SK-N-SH (cell line): ENCODE results near the gene FAM174B. TPM values are rescaled to one million over a fixed set of nuclear protein-coding genes. Genes with fewer than 3 reads are reported as not detected.

Source experiments
- CTCF ChIA-PET: fragments of 300-600, 350-600 bp; formaldehyde crosslinking; extraction: SDS; loops from one replicate; lab custom pipeline; 2021; lab: Yijun Ruan, JAX
- POLR2A ChIA-PET: fragments of 350-600 bp; sonication (Branson Sonifier 250); formaldehyde crosslinking; extraction: SDS; loops from one replicate; lab custom pipeline; 2020; ENCODE audit warnings: antibody characterized with exemption, inconsistent platforms; lab: Yijun Ruan, JAX
- DNase-seq: peaks from one replicate; pipeline ENCODE4 v3.0.0; 2012
- H2AFZ ChIP-seq: fragments of 200-600 bp; sonication (generic); 2 replicates; pipeline ENCODE4 v1.8.1; 2016; ENCODE audit warnings: antibody characterized with exemption, mild to moderate bottlenecking, low read depth
- H3F3A ChIP-seq: fragments of 200-600 bp; sonication (generic); replicated peaks from 2 replicates; pipeline ENCODE3; 2016; ENCODE audit warnings: antibody characterized with exemption, mild to moderate bottlenecking; ENCODE audit not compliant: insufficient read depth
- H3K27ac ChIP-seq, 2 experiments: fragments of 200-500 bp in 1 of 2; fragments of 200-600 bp in 1 of 2; sonication (Bioruptor generic) in 1 of 2; sonication (generic), shearing (Covaris generic) in 1 of 2; 2 replicates each; pipeline versions ENCODE4 v1.5.1 to v1.6.1; 2014 to 2016; ENCODE audit warnings: low read depth in 2 of 2, inconsistent platforms in 1 of 2, low read length in 1 of 2, mild to moderate bottlenecking in 1 of 2, mixed read lengths in 1 of 2
- H3K27me3 ChIP-seq: fragments of 200-600 bp; sonication (generic), shearing (Covaris generic); 2 replicates; pipeline ENCODE4 v1.6.1; 2016; ENCODE audit warnings: mixed run types; ENCODE audit not compliant: insufficient read depth
- H3K36me3 ChIP-seq, 2 experiments: fragments of 200-500 bp in 1 of 2; fragments of 200-600 bp in 1 of 2; sonication (Bioruptor generic) in 1 of 2; sonication (generic) in 1 of 2; replicated peaks in 1 of 2; 2 replicates each; pipeline versions ENCODE3 to v1.5.1; 2014 to 2016; ENCODE audit warnings: low read length in 1 of 2, mild to moderate bottlenecking in 1 of 2; ENCODE audit not compliant: insufficient read depth in 2 of 2, control insufficient read depth in 1 of 2
- H3K4me1 ChIP-seq, 2 experiments: fragments of 200-500 bp in 1 of 2; fragments of 200-600 bp in 1 of 2; sonication (Bioruptor generic) in 1 of 2; sonication (generic), shearing (Covaris generic) in 1 of 2; 2 replicates each; pipeline versions ENCODE4 v1.5.1 to v1.6.1; 2014 to 2016; ENCODE audit warnings: low read depth in 1 of 2, low read length in 1 of 2, mixed run types in 1 of 2; ENCODE audit not compliant: insufficient read depth in 2 of 2, control insufficient read depth in 1 of 2
- H3K4me2 ChIP-seq: fragments of 200-600 bp; sonication (generic), shearing (Covaris generic); 2 replicates; pipeline ENCODE4 v1.6.1; 2017; ENCODE audit warnings: mixed run types
- H3K4me3 ChIP-seq, 2 experiments: fragments of 200-500 bp in 1 of 2; fragments of 200-600 bp in 1 of 2; sonication (Bioruptor generic) in 1 of 2; sonication (generic), shearing (Covaris generic) in 1 of 2; 2 replicates each; pipeline versions ENCODE4 v1.5.1 to v1.8.1; 2014 to 2016; ENCODE audit warnings: low read depth in 2 of 2, inconsistent platforms in 1 of 2, low read length in 1 of 2, mild to moderate bottlenecking in 1 of 2, mixed read lengths in 1 of 2, moderate library complexity in 1 of 2
- H3K79me2 ChIP-seq: fragments of 200-600 bp; sonication (generic); 2 replicates; pipeline ENCODE4 v1.8.1; 2017; ENCODE audit warnings: mild to moderate bottlenecking; ENCODE audit not compliant: insufficient read depth
- H3K9ac ChIP-seq: fragments of 200-600 bp; sonication (generic); 2 replicates; pipeline ENCODE4 v1.6.1; 2017; ENCODE audit warnings: mixed run types
- H3K9me2 ChIP-seq: fragments of 200-600 bp; sonication (generic); 2 replicates; pipeline ENCODE4 v1.6.1; 2017; ENCODE audit warnings: mixed run types
- H3K9me3 ChIP-seq: fragments of 200-600 bp; sonication (generic); 2 replicates; pipeline ENCODE4 v1.6.1; 2017; ENCODE audit warnings: mixed run types, mild to moderate bottlenecking, moderate library complexity
- H4K20me1 ChIP-seq: fragments of 200-600 bp; sonication (generic); 2 replicates; pipeline ENCODE4 v1.6.1; 2017; ENCODE audit warnings: mild to moderate bottlenecking, mixed run types; ENCODE audit not compliant: insufficient read depth
- CHD2 ChIP-seq: fragments of 150-350 bp; IDR thresholded peaks from 2 replicates; pipeline ENCODE4 v1.6.1; 2018; ENCODE audit warnings: low read length; ENCODE audit not compliant: partially characterized antibody
- EP300 ChIP-seq, 2 experiments: IDR thresholded peaks; 2 replicates each; pipeline versions ENCODE4 v1.4.0 to v1.6.1; 2012; ENCODE audit warnings: borderline replicate concordance in 1 of 2, low read depth in 1 of 2, low read length in 1 of 2
- FOSL2 ChIP-seq: IDR thresholded peaks from 2 replicates; pipeline ENCODE4 v1.4.0; 2012; ENCODE audit warnings: low read depth, mild to moderate bottlenecking, moderate library complexity, borderline replicate concordance
- FOXJ3 ChIP-seq: sonication (generic); formaldehyde crosslinking; IDR thresholded peaks from 2 replicates; pipeline ENCODE4 v1.5.1; 2020; ENCODE audit warnings: mild to moderate bottlenecking, missing genetic modification reagents
- FOXM1 ChIP-seq: IDR thresholded peaks from 2 replicates; pipeline ENCODE4 v1.4.0; 2012; ENCODE audit warnings: low read depth, mild to moderate bottlenecking
- GABPA ChIP-seq: IDR thresholded peaks from 2 replicates; pipeline ENCODE4 v1.4.0; 2012; ENCODE audit warnings: low read depth, mild to moderate bottlenecking
- JUND ChIP-seq: IDR thresholded peaks from 2 replicates; pipeline ENCODE4 v1.4.0; 2012
- MAX ChIP-seq: IDR thresholded peaks from 2 replicates; pipeline ENCODE4 v1.4.0; 2012; ENCODE audit warnings: low read depth
- MEF2A ChIP-seq: IDR thresholded peaks from 2 replicates; pipeline ENCODE4 v1.4.0; 2012; ENCODE audit warnings: low read depth, borderline replicate concordance
- NFIC ChIP-seq: IDR thresholded peaks from 2 replicates; pipeline ENCODE4 v1.4.0; 2012; ENCODE audit warnings: borderline replicate concordance
- NRF1 ChIP-seq: IDR thresholded peaks from 2 replicates; pipeline ENCODE4 v1.6.1; 2012; ENCODE audit warnings: low read depth, mild to moderate bottlenecking, low read length
- POLR2AphosphoS5 ChIP-seq: IDR thresholded peaks from 2 replicates; pipeline ENCODE4 v1.6.1; 2012; ENCODE audit warnings: low read depth, low read length
- RAD21 ChIP-seq: IDR thresholded peaks from 2 replicates; pipeline ENCODE4 v1.6.1; 2012; ENCODE audit warnings: mild to moderate bottlenecking, low read length
- RCOR1 ChIP-seq: fragments of 150-350 bp; IDR thresholded peaks from 2 replicates; pipeline ENCODE4 v1.6.1; 2017; ENCODE audit warnings: antibody characterized with exemption, low read length
- RFX5 ChIP-seq: IDR thresholded peaks from 2 replicates; pipeline ENCODE4 v1.6.1; 2012; ENCODE audit warnings: mild to moderate bottlenecking, improper control_type of control experiment, low read length
- RXRA ChIP-seq: IDR thresholded peaks from 2 replicates; pipeline ENCODE4 v1.4.0; 2012; ENCODE audit warnings: low read depth, mild to moderate bottlenecking, borderline replicate concordance
- SIN3A ChIP-seq: IDR thresholded peaks from 2 replicates; pipeline ENCODE4 v1.6.1; 2012; ENCODE audit warnings: low read depth, mild to moderate bottlenecking, low read length, moderate library complexity, borderline replicate concordance
- TAF1 ChIP-seq: IDR thresholded peaks from 2 replicates; pipeline ENCODE4 v1.6.1; 2012; ENCODE audit warnings: low read depth, mild to moderate bottlenecking, low read length, moderate library complexity, borderline replicate concordance
- TCF12 ChIP-seq: IDR thresholded peaks from 2 replicates; pipeline ENCODE4 v1.4.0; 2012
- TEAD4 ChIP-seq: IDR thresholded peaks from 2 replicates; pipeline ENCODE4 v1.4.0; 2012; ENCODE audit warnings: mild to moderate bottlenecking, borderline replicate concordance; ENCODE audit not compliant: insufficient read depth
- WGBS: methylation state at CpG from one replicate; pipeline ENCODE4 v1.1.6; 2017; ENCODE audit warnings: low lambda C conversion rate; 5-methylcytosine and 5-hydroxymethylcytosine counted together
- polyA plus RNA-seq, 3 experiments: library from polyadenylated mRNA; depleted of rRNA; stranded (reverse); fragments of >200 nt; gene quantifications; 2 replicates each; pipeline ENCODE4 v1.2.3, GENCODE V29; 2012
- TF ChIP-seq, protein P1 (sequence below): fragments of 150-350 bp; IDR thresholded peaks from 2 replicates; pipeline ENCODE4 v1.6.1; 2016; ENCODE audit warnings: mild to moderate bottlenecking, low read depth, low read length
- TF ChIP-seq, protein P2 (sequence below): fragments of 150-350 bp; IDR thresholded peaks from 2 replicates; pipeline ENCODE4 v1.6.1; 2017; ENCODE audit warnings: antibody characterized with exemption, low read length, low read depth, borderline replicate concordance

Gene FAM174B
- polyA plus RNA-seq, 1 of the 3 experiments (the other 2 are of a cell fraction) = 0.30 TPM

- H2AFZ ChIP-seq = no peak overlapping the region
- no peaks in the 10 kb centered on the region for H3K9me3 ChIP-seq
- H4K20me1 ChIP-seq = no peaks in the 10 kb centered on the region
- no peaks in the 10 kb centered on the region for H3K79me2 ChIP-seq
- ChIA-PET CTCF (interaction anchor here (0.6 to 1.8 kb wide), 8 partner anchors 9 to 676 kb away, joined by 3 to 5 read pairs (median 3); no protein-coding TSS in a partner anchor), POLR2A (no interaction called here)
- H3K4me2 ChIP-seq = no peak overlapping the region
- DNase-seq = no peak
- H3K4me3 ChIP-seq = no peak overlapping the region
- H3K9me2 ChIP-seq = no peaks in the 10 kb centered on the region
- no peak for TF ChIP-seq CHD2
- TF ChIP-seq MEF2A = no peak
- TF ChIP-seq, protein P1, sequence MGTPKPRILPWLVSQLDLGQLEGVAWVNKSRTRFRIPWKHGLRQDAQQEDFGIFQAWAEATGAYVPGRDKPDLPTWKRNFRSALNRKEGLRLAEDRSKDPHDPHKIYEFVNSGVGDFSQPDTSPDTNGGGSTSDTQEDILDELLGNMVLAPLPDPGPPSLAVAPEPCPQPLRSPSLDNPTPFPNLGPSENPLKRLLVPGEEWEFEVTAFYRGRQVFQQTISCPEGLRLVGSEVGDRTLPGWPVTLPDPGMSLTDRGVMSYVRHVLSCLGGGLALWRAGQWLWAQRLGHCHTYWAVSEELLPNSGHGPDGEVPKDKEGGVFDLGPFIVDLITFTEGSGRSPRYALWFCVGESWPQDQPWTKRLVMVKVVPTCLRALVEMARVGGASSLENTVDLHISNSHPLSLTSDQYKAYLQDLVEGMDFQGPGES = no peak
- no peak for TF ChIP-seq RAD21
- TF ChIP-seq SIN3A = no peak
- no peak for TF ChIP-seq RFX5
- TF ChIP-seq FOSL2 = no peak
- no peaks in the 10 kb centered on the region for H3K27me3 ChIP-seq
- no peaks in the 10 kb centered on the region for H3K36me3 ChIP-seq
- H3K27ac ChIP-seq = no peak overlapping the region
- 59% methylated on average over 13 of the region's 13 CpGs for WGBS
- H3K4me1 ChIP-seq = no peaks in the 10 kb centered on the region; a peak in 1 of 4 replicates
- H3K9ac ChIP-seq = no peak overlapping the region
- H3F3A ChIP-seq = no peaks in the 10 kb centered on the region
Observed at GRCh38 chr15:92643849-92644815, 11.4 kb downstream of the FAM174B start.

GRCh38 chr15:92638709-92639365 lies 16.7 kb downstream of the FAM174B start:
- Histone ChIP-seq H3K4me3 (no peak overlapping the region), H3K36me3 (no peaks in the 10 kb centered on the region), H3K4me2 (no peak overlapping the region), H4K20me1 (no peaks in the 10 kb centered on the region), H3K9me3 (no peaks in the 10 kb centered on the region), H3K79me2 (no peaks in the 10 kb centered on the region), H3F3A (no peaks in the 10 kb centered on the region), H3K27me3 (no peaks in the 10 kb centered on the region), H3K9me2 (no peaks in the 10 kb centered on the region), H3K9ac (no peak overlapping the region), H3K4me1 (peaks cover 0 to 20% of the 10 kb centered on the region in 2 experiments; a peak in 1 of 4 replicates), H2AFZ (no peak overlapping the region), H3K27ac (no peak overlapping the region)
- no peak for DNase-seq
- ChIA-PET POLR2A (no interaction called here), CTCF (interaction anchor here (0.5 kb wide), 1 partner anchor 117 kb away, joined by 3 read pairs; no protein-coding TSS in a partner anchor)
- TF ChIP-seq, protein P1 = no peak
- TF ChIP-seq TCF12 = no peak
- no peak for TF ChIP-seq RXRA
- TF ChIP-seq CHD2 = no peak
- no peak for TF ChIP-seq MEF2A
- TF ChIP-seq FOXM1 = no peak
- TF ChIP-seq NFIC = no peak
- TF ChIP-seq NRF1 = no peak
- no peak for TF ChIP-seq POLR2AphosphoS5
- no peak for TF ChIP-seq RCOR1
- TF ChIP-seq TEAD4 = no peak
- no peak for TF ChIP-seq EP300 (IDR thresholded peaks at IDR 0.05; ENCODE audit: borderline replicate concordance in 1 of 2, low read depth in 1 of 2, low read length in 1 of 2)
- TF ChIP-seq, protein P2, sequence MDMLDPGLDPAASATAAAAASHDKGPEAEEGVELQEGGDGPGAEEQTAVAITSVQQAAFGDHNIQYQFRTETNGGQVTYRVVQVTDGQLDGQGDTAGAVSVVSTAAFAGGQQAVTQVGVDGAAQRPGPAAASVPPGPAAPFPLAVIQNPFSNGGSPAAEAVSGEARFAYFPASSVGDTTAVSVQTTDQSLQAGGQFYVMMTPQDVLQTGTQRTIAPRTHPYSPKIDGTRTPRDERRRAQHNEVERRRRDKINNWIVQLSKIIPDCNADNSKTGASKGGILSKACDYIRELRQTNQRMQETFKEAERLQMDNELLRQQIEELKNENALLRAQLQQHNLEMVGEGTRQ = no peak
- no peak for TF ChIP-seq GABPA
- no peak for TF ChIP-seq FOXJ3 (CRISPR knock-in tag)
- no peak for TF ChIP-seq JUND
- TF ChIP-seq MAX = no peak
- TF ChIP-seq TAF1 = no peak
- TF ChIP-seq SIN3A = no peak
- WGBS = 54% methylated on average over 15 of the region's 15 CpGs
